NCI-H460 (cell line): Measurements from ENCODE around the gene MCM6. TPM values are rescaled to one million over a fixed set of nuclear protein-coding genes. Genes with fewer than 3 reads are reported as not detected.
A peak's percentile ranks its signal among the peaks of the same experiment; 100 is the strongest.
"Not testable (repeated sequence)": the region's sequence is repeated elsewhere in the genome, so short reads cannot be mapped to it uniquely, and the experiment has no call there.

ENCODE experiments used
- DNase-seq: peaks from one replicate; pipeline ENCODE4 v3.0.0-alpha.2; 2016; ENCODE audit warnings: low read depth; ENCODE audit errors: extremely low read depth
- polyA plus RNA-seq: library from polyadenylated mRNA; depleted of rRNA; stranded (reverse); fragments of >200 nt; gene quantifications from 2 replicates; pipeline ENCODE4 v1.2.3, GENCODE V29; 2014; cell fraction: nucleus; rRNA removed
- total RNA-seq: library from RNA; depleted of rRNA; stranded (reverse); fragments of >200 nt; shearing (Covaris generic); gene quantifications from 2 replicates; pipeline ENCODE4 v1.2.3, GENCODE V29; 2014; rRNA removed

Gene MCM6
- total RNA-seq: 15.0 and 20.9 TPM in 2 replicates
- 34.7 and 40.1 TPM in 2 replicates for polyA plus RNA-seq

GRCh38 chr2:135876066-135876711, at the start of gene MCM6:
Gene MCM6, minus strand, starts transcription at chr2:135876443. Its CDS starts 78 bp downstream, at chr2:135876365.
- DNase-seq: peak; percentile 99

- no peak for DNase-seq
These were observed 49.3 kb upstream of the MCM6 start for GRCh38 chr2:135925571-135925970.

- DNase-seq: peak; percentile 26
These were observed 40.0 kb upstream of the MCM6 start for GRCh38 chr2:135916207-135916606.

GRCh38 chr2:135914485-135914884, 38.2 kb upstream of the MCM6 start:
- no peak for DNase-seq

GRCh38 chr2:135913727-135914365, 37.6 kb upstream of the MCM6 start:
- DNase-seq: peak; percentile 48

- DNase-seq: no peak
These were observed 33.7 kb upstream of the MCM6 start for GRCh38 chr2:135909976-135910375.

GRCh38 chr2:135905679-135906078, 29.4 kb upstream of the MCM6 start:
- DNase-seq: no peak

GRCh38 chr2:135904341-135904989, 28.2 kb upstream of the MCM6 start:
- no peak for DNase-seq

- no peak for DNase-seq
These were observed 27.4 kb upstream of the MCM6 start for GRCh38 chr2:135903650-135904049.

GRCh38 chr2:135899567-135899966, 23.3 kb upstream of the MCM6 start:
- no peak for DNase-seq

- no peak for DNase-seq
These were observed 22.1 kb upstream of the MCM6 start for GRCh38 chr2:135898234-135898786.

GRCh38 chr2:135894930-135895329, 18.7 kb upstream of the MCM6 start:
- DNase-seq: no peak

- no peak for DNase-seq
These were observed 17.1 kb upstream of the MCM6 start for GRCh38 chr2:135893374-135893794.

- no peak for DNase-seq
These were observed 14.6 kb upstream of the MCM6 start for GRCh38 chr2:135890835-135891234.

- DNase-seq: no peak
These were observed 13.9 kb upstream of the MCM6 start for GRCh38 chr2:135890149-135890548.

- DNase-seq: not testable (repeated sequence)
These were observed 12.3 kb upstream of the MCM6 start for GRCh38 chr2:135888587-135888986.

- no peak for DNase-seq
These were observed 9.5 kb upstream of the MCM6 start for GRCh38 chr2:135885709-135886108.

- DNase-seq: no peak
These were observed 6.2 kb upstream of the MCM6 start for GRCh38 chr2:135882415-135882814.

- not testable (repeated sequence) for DNase-seq
These were observed 527 bp upstream of the MCM6 start for GRCh38 chr2:135876770-135877169.

GRCh38 chr2:135875491-135876065, 665 bp downstream of the MCM6 start:
- peak; percentile 26 for DNase-seq

- no peak for DNase-seq
These were observed 1.4 kb downstream of the MCM6 start for GRCh38 chr2:135874777-135875365.
